Measurements from ENCODE around the gene KRT12. TPM values are rescaled to one million over a fixed set of nuclear protein-coding genes. Genes with fewer than 3 reads are reported as not detected.

The KRT12 gene
- total and polyA plus RNA-seq, 9 of the 15 experiments (the other 6 are each of a cell fraction or from before 2014, with no cell fraction given): 0.18 to 7.0 (median 2.2) TPM

DNA sequence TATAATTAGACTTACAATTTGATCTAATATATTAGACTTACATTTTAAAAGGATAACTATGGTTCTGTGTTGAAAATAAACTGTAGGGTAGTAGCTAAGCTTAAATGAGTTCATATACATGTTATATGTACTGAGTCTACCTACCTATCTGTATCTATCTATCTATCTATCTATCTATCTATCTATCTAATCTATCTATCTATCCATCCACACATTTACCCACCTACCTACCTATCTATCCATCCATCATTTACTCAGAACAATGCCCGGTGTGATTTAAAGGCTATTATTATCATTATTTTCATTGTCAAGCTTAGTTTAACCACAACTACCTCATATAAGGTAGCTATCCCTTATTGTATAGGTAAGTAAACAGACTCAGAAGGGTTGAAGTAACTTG lies 51.6 kb downstream of the KRT12 start:
- TF ChIP-seq, protein P1, sequence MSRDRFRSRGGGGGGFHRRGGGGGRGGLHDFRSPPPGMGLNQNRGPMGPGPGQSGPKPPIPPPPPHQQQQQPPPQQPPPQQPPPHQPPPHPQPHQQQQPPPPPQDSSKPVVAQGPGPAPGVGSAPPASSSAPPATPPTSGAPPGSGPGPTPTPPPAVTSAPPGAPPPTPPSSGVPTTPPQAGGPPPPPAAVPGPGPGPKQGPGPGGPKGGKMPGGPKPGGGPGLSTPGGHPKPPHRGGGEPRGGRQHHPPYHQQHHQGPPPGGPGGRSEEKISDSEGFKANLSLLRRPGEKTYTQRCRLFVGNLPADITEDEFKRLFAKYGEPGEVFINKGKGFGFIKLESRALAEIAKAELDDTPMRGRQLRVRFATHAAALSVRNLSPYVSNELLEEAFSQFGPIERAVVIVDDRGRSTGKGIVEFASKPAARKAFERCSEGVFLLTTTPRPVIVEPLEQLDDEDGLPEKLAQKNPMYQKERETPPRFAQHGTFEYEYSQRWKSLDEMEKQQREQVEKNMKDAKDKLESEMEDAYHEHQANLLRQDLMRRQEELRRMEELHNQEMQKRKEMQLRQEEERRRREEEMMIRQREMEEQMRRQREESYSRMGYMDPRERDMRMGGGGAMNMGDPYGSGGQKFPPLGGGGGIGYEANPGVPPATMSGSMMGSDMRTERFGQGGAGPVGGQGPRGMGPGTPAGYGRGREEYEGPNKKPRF (IDR thresholded peaks at IDR 0.05; ENCODE audit: low read depth, low read length): no peak
- TF ChIP-seq ZBTB1 (CRISPR knock-in tag; IDR thresholded peaks at IDR 0.05; ENCODE audit: borderline replicate concordance, low read depth) (no peak), TAF1 (IDR thresholded peaks at IDR 0.05; ENCODE audit: control insufficient read depth, extremely low read depth, insufficient read depth, low read length, severe bottlenecking) (no peak), KAT2B (IDR thresholded peaks at IDR 0.05; ENCODE audit: low read depth, low read length) (no peak), EZH2 (IDR thresholded peaks at IDR 0.05; ENCODE audit: borderline replicate concordance, low read depth, low read length) (no peak), DACH1 (IDR thresholded peaks at IDR 0.05; ENCODE audit: partially characterized antibody) (peak; percentile 95), NFXL1 (CRISPR knock-in tag; IDR thresholded peaks at IDR 0.05) (no peak), BDP1 (IDR thresholded peaks at IDR 0.05; ENCODE audit: insufficient read depth, insufficient read length) (no peak), CCNT2 (IDR thresholded peaks at IDR 0.05; ENCODE audit: borderline replicate concordance, extremely low read depth, insufficient read length, low read depth, low read length) (no peak), NCOA2 (IDR thresholded peaks at IDR 0.05; ENCODE audit: partially characterized antibody in 2 of 2) (no peak), FOSL1 (tag; conservative IDR thresholded peaks at IDR 0.05) (no peak), GTF2F1 (IDR thresholded peaks at IDR 0.05; ENCODE audit: low read depth, low read length) (no peak)
- TF ChIP-seq, protein P2, sequence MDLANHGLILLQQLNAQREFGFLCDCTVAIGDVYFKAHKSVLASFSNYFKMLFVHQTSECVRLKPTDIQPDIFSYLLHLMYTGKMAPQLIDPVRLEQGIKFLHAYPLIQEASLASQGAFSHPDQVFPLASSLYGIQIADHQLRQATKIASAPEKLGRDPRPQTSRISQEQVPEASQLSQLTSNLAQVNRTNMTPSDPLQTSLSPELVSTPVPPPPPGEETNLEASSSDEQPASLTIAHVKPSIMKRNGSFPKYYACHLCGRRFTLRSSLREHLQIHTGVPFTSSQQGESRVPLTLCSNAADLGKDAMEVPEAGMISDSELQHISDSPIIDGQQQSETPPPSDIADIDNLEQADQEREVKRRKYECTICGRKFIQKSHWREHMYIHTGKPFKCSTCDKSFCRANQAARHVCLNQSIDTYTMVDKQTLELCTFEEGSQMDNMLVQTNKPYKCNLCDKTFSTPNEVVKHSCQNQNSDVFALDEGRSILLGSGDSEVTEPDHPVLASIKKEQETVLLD (IDR thresholded peaks at IDR 0.05): peak; percentile 59; the same call in 1 of the 2 replicates
- Histone ChIP-seq H2AFZ (ENCODE audit: low read depth, low read length) (no peak overlapping the region), H4K20me1 (replicated peaks; ENCODE audit: control insufficient read depth, insufficient read depth, low read length) (no peaks in the 10 kb centered on the region), H3K27me3 (ENCODE audit: control insufficient read depth in 2 of 2, insufficient read depth in 2 of 2, low read length in 2 of 2) (no peaks in the 10 kb centered on the region), H3K9me3 (replicated peaks; ENCODE audit: control insufficient read depth, insufficient read depth, low read depth, low read length) (no peaks in the 10 kb centered on the region), H3K27ac (ENCODE audit: extremely low read depth, low read depth, low read length) (no peak overlapping the region), H3K9ac (ENCODE audit: insufficient read depth in 1 of 2, low read depth in 2 of 2, low read length in 2 of 2) (no peak overlapping the region), H3K36me3 (ENCODE audit: control insufficient read depth, insufficient read depth, low read length) (peaks cover 24% of the 10 kb centered on the region), H3K9me1 (ENCODE audit: control insufficient read depth, insufficient read depth, low read length) (peaks cover 5% of the 10 kb centered on the region), H3K79me2 (ENCODE audit: control insufficient read depth, insufficient read depth, low read length) (peaks cover 34% of the 10 kb centered on the region), H3K4me3 (no peak overlapping the region), H3K4me1 (replicated peaks in 1 of 2; ENCODE audit: control insufficient read depth in 2 of 2, insufficient read depth in 2 of 2, low read length in 2 of 2) (peaks cover 0 to 13% of the 10 kb centered on the region in 2 experiments; a peak in 3 of 5 replicates), H3K4me2 (ENCODE audit: insufficient read depth, low read length) (no peak overlapping the region)
- BruUV-seq (replicated peaks): no TSS peak
- WGBS (ENCODE audit: insufficient coverage, low coverage, missing lambda C conversion rate): 78% methylated on average over 1 of the region's 1 CpG
- FAIRE-seq (no peak), ATAC-seq (no peak), DNase-seq (ENCODE audit: extremely low read depth in 1 of 4, low spot score in 3 of 4) (no peak)
- ChIA-PET CTCF (ENCODE audit: low intra/inter-chr PET ratio) (no interaction called here), POLR2A (no interaction called here)
- intact Hi-C loops (cut with micrococcal nuclease) (loop anchor here (5.0 kb wide), 1 partner anchor 852 kb away; no protein-coding TSS in a partner anchor), in situ Hi-C loops (cut with MboI) (no loop called here)
